Stimulated activated CD4-positive, alpha-beta T cell treated with anti-CD3 and anti-CD28 coated beads, Interleukin-4, amount 100 ng/mL, for 1 hour (primary cell): ENCODE data around the gene ZMPSTE24.

Source experiments
- DNase-seq: peaks from one replicate; pipeline ENCODE4 v3.0.0-alpha.2; 2020

The ZMPSTE24 gene

DNA sequence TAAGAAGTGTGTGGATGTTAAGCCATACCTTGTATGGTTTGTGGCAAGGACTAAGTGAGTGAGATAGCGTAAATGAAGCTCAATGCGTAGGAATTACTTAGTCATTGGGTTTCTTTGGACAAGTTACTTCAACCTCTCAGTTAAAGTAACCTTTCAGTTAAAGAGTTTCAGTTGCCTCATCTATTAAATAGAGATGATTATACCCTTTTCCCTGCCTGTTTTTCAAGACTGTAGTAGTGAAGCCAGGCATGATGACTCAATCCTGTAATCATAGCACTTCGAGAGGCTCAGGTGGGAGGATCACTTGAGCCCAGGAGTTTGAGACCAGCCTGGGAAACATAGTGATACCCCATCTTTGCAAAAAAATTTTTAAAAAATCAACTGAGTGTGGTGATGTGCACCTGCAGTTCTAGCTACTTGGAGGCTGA lies 6.3 kb downstream of the ZMPSTE24 start:
- DNase-seq, result no peak

- DNase-seq, result no peak
Observed at GRCh38 chr1:40265298-40265697, 7.3 kb downstream of the ZMPSTE24 start.

DNA sequence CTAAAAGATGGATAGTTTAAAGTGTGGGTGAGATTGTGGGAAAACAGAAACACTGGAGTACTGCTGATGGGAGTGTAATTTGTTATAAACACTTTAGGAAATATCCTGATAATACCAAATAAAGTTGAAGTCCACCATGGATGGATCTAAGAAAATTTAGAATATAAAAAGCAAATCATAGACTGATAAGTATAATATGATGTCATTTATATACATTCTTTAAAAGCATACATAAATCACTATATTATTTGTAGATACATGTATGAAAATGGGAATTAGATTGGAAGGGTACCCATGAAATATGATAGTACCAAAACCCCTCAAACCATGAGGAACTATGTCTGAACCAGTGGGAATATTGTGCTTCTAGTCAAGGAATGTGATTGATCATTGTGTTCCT lies 7.9 kb downstream of the ZMPSTE24 start:
- DNase-seq, result no peak

- no peak for DNase-seq
Observed at GRCh38 chr1:40266786-40267535, 8.9 kb downstream of the ZMPSTE24 start.

DNA sequence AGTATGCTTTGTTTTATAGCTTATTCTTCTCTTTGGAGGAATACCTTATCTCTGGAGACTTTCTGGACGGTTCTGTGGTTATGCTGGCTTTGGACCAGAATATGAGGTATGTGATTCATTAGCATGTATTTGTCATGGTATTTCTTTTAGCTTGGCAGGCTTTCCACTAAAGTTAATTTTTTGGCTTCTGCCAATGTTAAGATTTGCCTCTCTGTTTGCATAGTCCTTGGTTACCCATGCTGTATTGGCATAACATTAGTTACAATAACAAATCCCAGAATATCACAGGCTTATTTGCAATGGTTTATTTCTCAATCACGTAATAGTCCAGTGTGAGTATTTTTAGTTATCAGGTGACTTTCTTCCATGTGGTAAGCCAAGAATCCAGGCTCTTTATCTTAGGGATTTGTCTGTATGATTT lies 9.7 kb downstream of the ZMPSTE24 start:
- no peak for DNase-seq

DNA sequence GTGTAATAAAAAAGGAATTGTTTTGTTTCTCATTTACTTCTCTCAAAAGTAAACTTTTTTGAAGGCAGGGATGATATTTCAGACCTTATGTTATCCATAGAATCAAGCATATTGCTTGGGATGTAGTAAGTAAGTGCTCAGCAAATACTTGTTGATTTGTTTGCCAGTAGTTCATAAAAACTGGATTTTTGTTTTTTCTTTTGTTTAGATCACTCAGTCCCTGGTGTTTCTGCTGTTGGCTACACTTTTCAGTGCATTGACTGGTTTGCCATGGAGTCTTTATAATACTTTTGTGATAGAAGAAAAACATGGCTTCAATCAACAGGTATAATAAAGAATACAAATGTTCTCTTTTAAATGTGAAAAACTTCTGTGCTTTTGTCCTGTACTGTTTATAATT lies 10.2 kb downstream of the ZMPSTE24 start:
- DNase-seq, result no peak

DNA sequence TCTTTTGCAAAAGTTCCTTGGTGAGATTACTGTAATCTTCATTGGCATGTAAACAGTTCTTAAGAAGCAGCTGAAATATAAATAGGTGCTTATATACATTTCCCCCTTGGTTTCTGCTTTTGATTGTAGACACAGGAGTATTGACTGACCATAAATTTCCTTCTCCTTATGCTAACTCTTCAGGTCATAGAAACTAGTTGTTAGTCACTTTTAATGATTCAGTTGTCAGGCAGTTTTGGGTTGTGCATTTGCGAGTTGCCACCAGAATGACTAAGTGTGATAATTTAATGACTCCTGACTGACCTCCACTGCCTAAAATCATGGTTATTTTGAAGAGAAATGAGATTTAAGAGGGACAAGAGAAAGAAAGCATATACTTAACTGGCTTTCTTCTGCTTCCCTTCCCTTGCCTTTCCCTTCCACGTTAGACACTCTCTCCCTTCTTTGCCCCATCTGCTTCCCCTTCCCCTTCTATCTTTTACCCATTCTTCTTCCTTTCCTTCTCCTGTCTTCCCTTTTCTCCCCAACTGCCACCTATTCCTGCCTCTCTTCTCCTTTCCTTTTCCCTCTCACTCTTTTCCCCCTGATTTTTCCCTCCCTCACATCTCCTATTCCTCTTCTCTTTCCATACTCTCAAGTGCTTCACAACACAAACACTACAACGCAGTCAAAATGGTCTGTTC lies 12.3 kb downstream of the ZMPSTE24 start:
- DNase-seq, result no peak

- no peak for DNase-seq
Observed at GRCh38 chr1:40272653-40273213, 14.7 kb downstream of the ZMPSTE24 start.

GRCh38 chr1:40273547-40274166 lies 15.6 kb downstream of the ZMPSTE24 start:
- no peak for DNase-seq

GRCh38 chr1:40274331-40274730 lies 16.3 kb downstream of the ZMPSTE24 start:
- DNase-seq, result no peak

DNA sequence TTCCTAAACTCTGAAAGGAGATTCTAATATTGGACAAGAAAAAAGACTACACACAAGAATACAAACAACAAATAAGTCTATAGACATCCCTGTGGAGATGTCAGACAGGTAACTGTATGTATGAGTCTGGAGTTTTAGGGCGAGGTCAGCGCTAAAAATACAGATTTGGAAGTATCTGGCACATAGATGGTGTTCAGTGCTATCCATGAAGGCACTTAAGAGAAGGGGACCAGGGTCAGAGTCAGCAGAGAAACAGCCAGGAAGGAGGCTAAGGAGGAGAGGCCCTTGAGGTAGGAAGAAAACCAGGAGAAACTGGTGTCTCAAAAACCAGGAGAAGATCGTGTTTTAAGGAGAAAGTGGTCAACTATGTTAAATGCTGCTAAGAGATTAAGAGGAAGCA lies 18.1 kb downstream of the ZMPSTE24 start:
- DNase-seq, result no peak

DNA sequence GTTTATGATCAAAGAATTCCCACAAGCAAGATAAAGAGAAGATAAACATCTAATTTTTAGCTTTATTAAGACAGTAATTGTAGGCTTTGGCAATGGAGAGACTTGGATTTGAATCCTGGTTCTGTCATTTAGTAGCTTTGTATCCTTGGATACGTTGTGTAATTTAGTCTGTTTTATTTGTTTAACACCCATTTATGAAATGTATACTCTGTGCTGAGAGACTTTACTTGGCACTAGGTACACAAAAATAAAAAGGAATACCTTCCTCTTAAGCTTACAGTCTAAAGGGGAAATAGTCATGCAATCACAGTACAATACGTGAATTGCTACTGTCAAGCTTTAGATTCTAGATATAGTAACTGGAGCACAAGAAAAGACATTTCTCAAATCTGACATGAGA lies 23.8 kb downstream of the ZMPSTE24 start:
- no peak for DNase-seq

DNA sequence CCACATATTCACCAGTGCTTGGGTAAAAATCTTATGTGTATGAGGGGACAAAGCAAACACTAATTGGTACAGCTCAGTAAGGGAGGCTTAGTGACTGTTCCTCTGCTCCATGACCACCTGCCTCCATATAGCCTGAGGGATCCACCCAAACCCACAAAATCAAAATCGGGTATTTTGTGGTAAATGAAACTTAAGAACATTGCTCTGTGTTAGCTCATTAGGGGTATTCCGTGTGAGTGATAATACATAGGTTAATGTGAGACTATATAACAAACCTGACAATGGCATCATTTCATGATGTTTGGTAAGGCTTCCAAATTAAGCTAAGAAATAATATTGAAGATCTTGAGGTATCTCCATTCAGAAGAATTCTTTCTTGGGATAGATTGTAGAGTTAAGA lies 33.3 kb downstream of the ZMPSTE24 start:
- DNase-seq, result no peak

DNA sequence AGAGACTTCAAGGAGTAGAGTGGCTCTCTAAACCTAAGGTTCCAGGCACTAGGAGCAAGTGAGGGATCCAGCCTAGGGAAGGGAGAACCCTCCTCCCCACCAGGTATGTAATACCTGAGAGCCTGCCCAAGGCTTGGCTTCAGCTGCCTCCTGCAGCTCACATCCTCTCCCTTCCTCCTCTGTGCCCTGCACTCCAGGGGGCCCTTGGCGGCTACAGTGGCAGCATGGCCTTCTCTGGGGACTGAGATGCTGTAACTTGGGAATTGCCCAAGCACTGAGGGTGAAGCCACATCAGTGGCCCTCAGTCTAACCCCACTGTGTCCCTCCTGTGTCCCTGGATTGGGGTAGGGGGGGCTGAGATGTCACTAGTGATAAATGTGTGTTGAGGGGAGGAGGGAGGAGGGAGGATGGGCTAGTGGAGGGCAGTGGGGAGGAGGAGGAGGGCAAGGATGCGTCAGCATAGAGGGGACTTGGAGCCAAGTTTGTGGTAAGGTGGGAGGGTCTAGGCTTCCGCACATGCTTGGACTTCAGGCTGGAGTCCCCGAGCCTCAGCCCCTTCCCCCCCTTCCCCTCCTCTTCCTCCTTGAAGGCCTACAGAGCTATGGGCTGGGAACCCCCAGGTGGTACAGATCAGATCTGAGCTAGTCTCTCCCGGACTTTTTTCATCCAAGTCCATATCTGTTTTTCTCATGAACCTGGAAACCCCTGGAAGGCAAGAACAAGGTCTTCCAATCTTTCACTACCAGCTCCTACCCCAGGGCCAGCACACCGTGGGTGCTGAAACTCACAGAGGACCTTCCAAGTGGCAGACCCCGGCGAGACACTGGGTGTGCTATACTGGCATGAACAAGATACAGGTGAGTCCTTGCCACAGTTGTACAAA lies 41.6 kb downstream of the ZMPSTE24 start:
- no peak for DNase-seq

DNA sequence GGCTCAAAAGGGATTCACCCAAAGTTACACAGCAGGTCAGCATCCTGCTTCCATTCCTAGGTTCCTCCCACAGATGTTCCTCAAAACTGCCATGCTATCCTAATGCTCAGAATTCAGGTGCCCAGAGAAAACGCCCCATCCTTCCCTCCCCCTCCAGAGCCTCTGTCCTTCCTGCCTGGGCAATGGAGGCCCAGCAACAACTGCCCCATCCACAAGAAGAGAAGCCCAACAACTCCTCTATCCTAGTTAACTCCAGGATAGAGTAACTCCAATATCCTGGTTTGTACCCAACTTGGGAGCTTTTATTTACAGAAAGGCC lies 42.2 kb downstream of the ZMPSTE24 start:
- DNase-seq, result no peak

DNA sequence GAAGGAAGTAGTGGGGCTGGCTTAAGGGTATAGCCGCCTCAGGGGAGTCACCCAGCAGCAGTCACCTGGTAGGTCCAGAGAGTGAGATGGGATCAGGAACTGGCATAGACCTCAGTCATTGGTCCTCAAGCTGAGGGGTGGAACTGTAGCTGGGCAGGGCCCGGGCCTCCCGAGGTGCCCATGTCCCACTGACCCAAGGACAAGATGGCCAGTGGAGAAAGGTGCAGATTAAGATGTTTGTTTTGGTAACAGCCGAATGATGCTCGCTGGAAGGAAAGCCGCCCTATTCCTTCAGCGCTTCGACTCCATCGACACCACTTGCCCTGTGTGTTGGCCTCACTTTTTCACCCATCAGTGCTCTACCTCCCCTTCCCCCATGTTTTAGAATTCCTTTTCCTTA lies 42.6 kb downstream of the ZMPSTE24 start:
- DNase-seq, result no peak

GRCh38 chr1:40301066-40301465 lies 43.0 kb downstream of the ZMPSTE24 start:
- DNase-seq, result no peak

- DNase-seq, result no peak
Observed at GRCh38 chr1:40301541-40302299, 43.7 kb downstream of the ZMPSTE24 start.

DNA sequence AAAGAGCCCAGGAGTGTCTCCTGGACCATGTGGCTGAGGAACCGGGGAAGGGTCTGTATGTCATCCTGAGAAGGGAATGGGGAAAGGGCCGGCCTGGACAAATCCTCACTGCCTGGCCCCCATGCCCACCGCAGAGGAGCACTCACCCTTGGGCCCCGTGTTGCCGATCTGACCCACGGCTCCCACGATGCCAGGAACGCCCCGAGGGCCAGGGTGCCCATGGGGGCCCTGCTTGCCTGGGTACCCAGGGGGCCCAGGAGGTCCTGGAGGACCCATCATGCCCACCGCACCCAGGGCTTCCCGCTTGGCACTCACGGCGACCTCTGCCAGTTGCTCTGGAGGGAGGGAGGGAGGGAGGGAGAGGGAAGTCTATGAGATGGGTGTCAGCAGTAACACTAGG lies 44.4 kb downstream of the ZMPSTE24 start:
- DNase-seq, result no peak

- DNase-seq, result no peak
Observed at GRCh38 chr1:40303051-40303771, 45.2 kb downstream of the ZMPSTE24 start.

DNA sequence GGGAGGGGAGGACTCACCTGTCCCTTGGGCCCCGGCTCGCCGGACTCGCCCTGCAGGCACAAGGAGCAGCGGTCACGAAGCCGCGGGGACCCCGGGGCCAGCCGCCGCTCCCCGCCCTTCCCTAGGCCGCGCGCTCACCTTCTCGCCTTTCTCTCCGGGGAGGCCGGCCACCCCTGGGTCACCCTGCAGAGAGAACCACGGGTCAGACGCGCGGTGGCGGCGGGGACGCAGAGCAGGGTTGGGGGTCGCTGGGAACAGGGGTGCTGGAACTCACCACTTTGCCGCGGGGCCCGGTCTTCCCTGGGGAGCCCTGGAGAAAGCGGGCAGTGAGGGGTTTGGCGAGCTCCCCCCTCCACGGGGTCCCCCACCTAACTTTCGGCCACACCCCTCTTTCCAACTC lies 45.8 kb downstream of the ZMPSTE24 start:
- no peak for DNase-seq

DNA sequence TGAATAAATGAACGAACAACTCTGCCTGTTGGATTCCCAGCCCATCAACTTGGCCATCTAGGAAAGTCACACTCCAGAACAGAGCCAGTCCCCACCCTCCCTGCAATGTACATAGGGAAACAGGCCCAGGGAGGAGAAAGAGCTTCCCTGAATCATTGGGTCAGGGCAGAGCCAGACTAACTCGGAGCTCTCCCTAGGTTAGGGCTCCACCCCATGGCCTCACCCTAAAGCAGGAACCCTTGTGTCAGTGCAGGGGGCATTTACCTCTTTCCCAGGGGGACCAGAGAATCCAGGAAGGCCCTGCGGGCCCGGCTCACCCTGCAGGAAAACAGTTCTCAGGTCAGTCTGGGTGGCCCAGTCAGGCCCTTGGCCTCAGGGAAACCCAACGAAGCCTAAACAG lies 47.4 kb downstream of the ZMPSTE24 start:
- no peak for DNase-seq
